ENCODE results near the gene GRM7.

DNA sequence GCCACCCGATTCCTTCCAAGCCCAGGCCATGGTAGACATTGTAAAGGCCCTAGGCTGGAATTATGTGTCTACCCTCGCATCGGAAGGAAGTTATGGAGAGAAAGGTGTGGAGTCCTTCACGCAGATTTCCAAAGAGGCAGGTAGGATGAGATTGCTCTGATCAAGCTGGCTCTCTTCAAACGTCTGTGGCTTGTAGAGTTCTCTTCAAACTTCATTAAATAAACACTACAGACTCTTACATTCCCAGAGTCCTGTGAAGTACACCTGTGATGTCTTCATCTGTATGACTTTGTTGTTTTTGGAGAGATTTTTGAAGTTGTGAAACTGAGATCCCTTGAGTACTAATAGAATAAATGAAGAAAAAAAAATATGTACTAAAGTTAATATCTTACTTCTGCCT is 285.6 kb downstream of the GRM7 start:
- TF ChIP-seq, protein P1, sequence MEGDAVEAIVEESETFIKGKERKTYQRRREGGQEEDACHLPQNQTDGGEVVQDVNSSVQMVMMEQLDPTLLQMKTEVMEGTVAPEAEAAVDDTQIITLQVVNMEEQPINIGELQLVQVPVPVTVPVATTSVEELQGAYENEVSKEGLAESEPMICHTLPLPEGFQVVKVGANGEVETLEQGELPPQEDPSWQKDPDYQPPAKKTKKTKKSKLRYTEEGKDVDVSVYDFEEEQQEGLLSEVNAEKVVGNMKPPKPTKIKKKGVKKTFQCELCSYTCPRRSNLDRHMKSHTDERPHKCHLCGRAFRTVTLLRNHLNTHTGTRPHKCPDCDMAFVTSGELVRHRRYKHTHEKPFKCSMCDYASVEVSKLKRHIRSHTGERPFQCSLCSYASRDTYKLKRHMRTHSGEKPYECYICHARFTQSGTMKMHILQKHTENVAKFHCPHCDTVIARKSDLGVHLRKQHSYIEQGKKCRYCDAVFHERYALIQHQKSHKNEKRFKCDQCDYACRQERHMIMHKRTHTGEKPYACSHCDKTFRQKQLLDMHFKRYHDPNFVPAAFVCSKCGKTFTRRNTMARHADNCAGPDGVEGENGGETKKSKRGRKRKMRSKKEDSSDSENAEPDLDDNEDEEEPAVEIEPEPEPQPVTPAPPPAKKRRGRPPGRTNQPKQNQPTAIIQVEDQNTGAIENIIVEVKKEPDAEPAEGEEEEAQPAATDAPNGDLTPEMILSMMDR (conservative IDR thresholded peaks at IDR 0.05 in 1 of 2, IDR thresholded peaks at IDR 0.05 in 1 of 2; ENCODE audit: extremely low read depth in 1 of 2, insufficient read depth in 1 of 2, low read depth in 1 of 2, low read length in 2 of 2) = no peak
- no peak for TF ChIP-seq EZH2 (IDR thresholded peaks at IDR 0.05; ENCODE audit: borderline replicate concordance, low read length)

Measured in mammary epithelial cell (primary cell).